A673 (cell line): ENCODE data around the gene TMEM218.

Experiments
- EZH2 ChIP-seq: fragments of 200-600 bp; sonication (generic); IDR thresholded peaks from 2 replicates; pipeline ENCODE4 v1.6.1; 2017; ENCODE audit warnings: borderline replicate concordance, low read depth, mild to moderate bottlenecking, mixed read lengths, antibody characterized with exemption, low read length; ENCODE audit not compliant: poor library complexity, severe bottlenecking
- TF ChIP-seq, protein P1 (sequence below): fragments of 300-800, 200-600 bp; sonication (generic); conservative IDR thresholded peaks from 2 replicates; pipeline ENCODE4 v1.5.1; 2017; ENCODE audit warnings: low read depth, mild to moderate bottlenecking, antibody characterized with exemption, low read length, moderate library complexity, mixed read lengths

DNA sequence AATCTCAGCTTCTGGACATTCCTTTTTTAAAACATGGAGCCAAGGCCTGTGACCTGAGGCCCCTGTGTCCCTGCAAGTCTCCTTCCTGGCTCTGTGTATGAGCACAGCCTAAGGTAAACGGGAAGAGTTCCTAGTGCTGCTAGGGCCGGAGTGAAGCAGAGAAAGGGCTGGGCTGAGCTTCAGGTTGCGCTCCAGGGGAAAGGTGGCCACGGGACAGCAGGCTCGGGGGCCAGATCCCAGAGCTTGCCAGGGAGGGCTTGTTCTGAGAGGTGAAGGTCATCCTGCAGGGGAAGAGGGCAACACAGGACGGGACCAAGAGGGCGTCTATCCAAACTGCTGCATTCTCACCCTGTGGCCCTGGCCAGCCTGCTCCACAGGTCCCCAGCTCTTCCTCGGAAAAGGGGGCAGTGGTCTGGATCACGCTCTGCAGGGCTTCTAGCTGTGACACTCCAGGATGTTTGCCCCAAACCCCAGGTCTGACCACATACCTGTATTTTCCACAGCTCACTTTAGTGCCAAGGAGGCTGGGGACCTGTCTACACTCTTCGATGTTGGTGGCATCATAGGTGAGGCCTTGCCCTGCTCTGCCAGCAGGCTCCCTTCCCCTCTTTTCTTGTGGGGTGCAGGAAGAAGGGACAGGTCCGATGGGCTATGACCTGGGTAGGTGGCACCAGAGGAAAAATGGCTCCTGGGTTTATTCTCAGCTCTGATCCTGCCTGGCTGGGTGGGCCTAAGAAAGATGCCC is 27.9 kb downstream of the TMEM218 start:
- TF ChIP-seq, protein P1, sequence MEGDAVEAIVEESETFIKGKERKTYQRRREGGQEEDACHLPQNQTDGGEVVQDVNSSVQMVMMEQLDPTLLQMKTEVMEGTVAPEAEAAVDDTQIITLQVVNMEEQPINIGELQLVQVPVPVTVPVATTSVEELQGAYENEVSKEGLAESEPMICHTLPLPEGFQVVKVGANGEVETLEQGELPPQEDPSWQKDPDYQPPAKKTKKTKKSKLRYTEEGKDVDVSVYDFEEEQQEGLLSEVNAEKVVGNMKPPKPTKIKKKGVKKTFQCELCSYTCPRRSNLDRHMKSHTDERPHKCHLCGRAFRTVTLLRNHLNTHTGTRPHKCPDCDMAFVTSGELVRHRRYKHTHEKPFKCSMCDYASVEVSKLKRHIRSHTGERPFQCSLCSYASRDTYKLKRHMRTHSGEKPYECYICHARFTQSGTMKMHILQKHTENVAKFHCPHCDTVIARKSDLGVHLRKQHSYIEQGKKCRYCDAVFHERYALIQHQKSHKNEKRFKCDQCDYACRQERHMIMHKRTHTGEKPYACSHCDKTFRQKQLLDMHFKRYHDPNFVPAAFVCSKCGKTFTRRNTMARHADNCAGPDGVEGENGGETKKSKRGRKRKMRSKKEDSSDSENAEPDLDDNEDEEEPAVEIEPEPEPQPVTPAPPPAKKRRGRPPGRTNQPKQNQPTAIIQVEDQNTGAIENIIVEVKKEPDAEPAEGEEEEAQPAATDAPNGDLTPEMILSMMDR: no peak
- no peak for TF ChIP-seq EZH2
